Activated T-cell treated with anti-CD3 and anti-CD28 coated beads, Interleukin-2, amount 50 U/mL, for 24 hours (primary cell): ENCODE results near the gene RIT1.

Experiments used
- DNase-seq: peaks from one replicate; pipeline ENCODE4 v3.0.0-alpha.2; 2020
- H3K27ac Mint-ChIP-seq: 2 replicates; pipeline ENCODE4 v1.8.0; 2020; ENCODE audit warnings: mild to moderate bottlenecking, mixed read lengths
- H3K27me3 Mint-ChIP-seq: 2 replicates; pipeline ENCODE4 v1.8.0; 2020; ENCODE audit warnings: mixed read lengths
- H3K36me3 Mint-ChIP-seq: 2 replicates; pipeline ENCODE4 v1.8.0; 2020; ENCODE audit warnings: low read depth, mixed read lengths
- H3K4me1 Mint-ChIP-seq: 2 replicates; pipeline ENCODE4 v1.8.0; 2020; ENCODE audit warnings: low read depth, mixed read lengths
- H3K4me3 Mint-ChIP-seq: 2 replicates; pipeline ENCODE4 v1.8.0; 2020; ENCODE audit warnings: mild to moderate bottlenecking, moderate library complexity, mixed read lengths
- H3K9me3 Mint-ChIP-seq: 2 replicates; pipeline ENCODE4 v1.8.0; 2020; ENCODE audit warnings: mixed read lengths

Gene RIT1, protein sequence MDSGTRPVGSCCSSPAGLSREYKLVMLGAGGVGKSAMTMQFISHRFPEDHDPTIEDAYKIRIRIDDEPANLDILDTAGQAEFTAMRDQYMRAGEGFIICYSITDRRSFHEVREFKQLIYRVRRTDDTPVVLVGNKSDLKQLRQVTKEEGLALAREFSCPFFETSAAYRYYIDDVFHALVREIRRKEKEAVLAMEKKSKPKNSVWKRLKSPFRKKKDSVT

DNA sequence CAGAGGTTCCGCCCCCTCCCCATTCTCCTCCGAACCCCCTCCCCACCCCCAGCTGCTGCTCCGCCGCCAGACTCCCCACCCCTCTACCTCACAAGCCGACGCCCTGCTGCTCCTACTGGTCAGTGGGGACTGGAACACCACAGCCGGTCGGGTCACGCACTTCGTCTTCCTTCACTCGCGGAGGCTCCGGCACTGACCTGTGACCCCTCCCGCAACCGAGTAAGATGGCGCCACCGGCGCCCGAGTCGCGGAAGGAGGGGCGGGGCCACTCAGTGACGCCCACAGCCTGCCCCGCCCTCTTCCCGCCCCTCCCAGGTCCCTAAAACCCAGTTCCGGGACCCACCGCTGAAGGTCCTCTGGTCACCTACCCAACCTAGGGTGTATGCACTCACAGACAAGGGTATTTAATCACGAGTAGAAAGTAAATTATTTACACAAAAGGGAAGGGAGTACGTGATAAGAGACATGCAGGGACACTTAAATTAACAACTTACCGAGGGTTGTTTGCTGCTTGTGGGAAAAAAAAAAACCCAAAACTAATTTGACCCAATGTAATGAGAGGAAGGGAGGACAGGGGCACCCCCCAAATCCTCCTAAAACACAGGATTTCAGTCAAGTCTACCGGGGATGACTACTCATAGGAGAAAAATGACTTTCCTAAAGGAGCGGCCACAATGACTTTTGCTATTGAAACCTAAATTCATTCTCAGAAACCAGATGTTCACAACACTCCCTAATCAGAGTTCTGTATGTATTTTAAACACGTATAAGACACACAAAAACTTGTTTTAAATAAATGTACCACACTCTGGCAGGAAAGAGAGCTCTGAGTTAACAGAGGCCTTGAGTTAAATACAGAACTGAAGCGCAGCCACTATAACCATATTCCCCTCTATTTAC is at the start of gene RIT1:
Gene RIT1, minus strand, starts transcription at position 194 of the 900 bp plus-strand sequence. CDS start 588 bp downstream, outside the sequence.
- Mint-ChIP-seq H3K4me3 (peak within 1 kb of the TSS; percentile 94), H3K27me3 (no peaks in the 10 kb centered on the region), H3K36me3 (peaks cover 97% of the 10 kb centered on the region), H3K9me3 (no peaks in the 10 kb centered on the region), H3K27ac (peak within 1 kb of the TSS; percentile 98), H3K4me1 (peaks cover 27% of the 10 kb centered on the region)
- DNase-seq: peak; percentile 87

DNA sequence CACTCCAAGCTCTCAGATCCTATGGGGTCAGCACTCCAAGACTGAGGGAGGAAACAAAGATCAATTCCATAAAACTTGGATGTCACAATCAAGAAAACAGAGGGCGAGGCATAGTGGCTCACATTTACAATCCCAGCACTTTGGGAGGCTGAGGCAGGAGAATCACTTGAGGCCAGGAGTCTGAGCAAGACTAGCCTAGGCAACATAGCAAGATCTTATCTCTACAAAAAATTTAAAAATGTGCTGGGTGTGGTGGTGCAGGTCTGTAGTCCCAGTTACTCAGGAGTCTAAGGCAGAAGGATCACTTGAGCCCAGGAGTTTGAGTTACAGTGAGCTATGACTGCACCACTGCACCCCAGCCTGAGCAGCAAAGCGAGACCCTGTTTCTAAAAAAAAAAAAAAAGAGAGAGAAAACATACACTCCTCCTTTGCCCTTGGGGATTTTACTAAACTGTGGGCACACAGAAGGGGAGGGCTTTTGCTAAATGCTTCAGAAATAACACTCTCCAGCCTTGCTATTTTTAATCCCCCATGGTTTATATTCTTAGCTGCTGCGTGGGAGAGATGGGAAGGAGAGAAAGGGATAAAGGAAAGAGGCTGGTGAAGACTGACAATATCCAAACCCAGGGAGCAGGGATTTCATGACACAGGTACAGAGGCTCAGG is 49.1 kb upstream of the RIT1 start:
- Mint-ChIP-seq H3K9me3 (no peaks in the 10 kb centered on the region), H3K4me3 (no peak overlapping the region), H3K4me1 (peaks cover 10% of the 10 kb centered on the region), H3K27ac (peak overlapping the region; percentile 83), H3K27me3 (no peaks in the 10 kb centered on the region), H3K36me3 (peaks cover 86% of the 10 kb centered on the region)
- DNase-seq: no peak

GRCh38 chr1:155957411-155957915 is 46.3 kb upstream of the RIT1 start:
- no peaks in the 10 kb centered on the region for H3K27me3 Mint-ChIP-seq
- H3K27ac Mint-ChIP-seq: peak overlapping the region; percentile 70
- no peak overlapping the region for H3K4me3 Mint-ChIP-seq

GRCh38 chr1:155954645-155955044 is 43.5 kb upstream of the RIT1 start:
- Mint-ChIP-seq H3K4me3 (no peak overlapping the region), H3K9me3 (no peaks in the 10 kb centered on the region), H3K27me3 (no peaks in the 10 kb centered on the region), H3K36me3 (peaks cover 91% of the 10 kb centered on the region), H3K27ac (peak overlapping the region; percentile 68), H3K4me1 (no peaks in the 10 kb centered on the region)
- no peak for DNase-seq

More at GRCh38 chr1:155957411-155957915, 46.3 kb upstream of the RIT1 start:
- Mint-ChIP-seq H3K9me3 (no peaks in the 10 kb centered on the region), H3K36me3 (peaks cover 95% of the 10 kb centered on the region), H3K4me1 (peaks cover 7% of the 10 kb centered on the region)
- DNase-seq: no peak

- no peak for DNase-seq
- peaks cover 8% of the 10 kb centered on the region for H3K4me1 Mint-ChIP-seq
- H3K36me3 Mint-ChIP-seq: peaks cover 90% of the 10 kb centered on the region
- no peak overlapping the region for H3K4me3 Mint-ChIP-seq
- no peaks in the 10 kb centered on the region for H3K27me3 Mint-ChIP-seq
- H3K9me3 Mint-ChIP-seq: no peaks in the 10 kb centered on the region
- peak overlapping the region; percentile 80 for H3K27ac Mint-ChIP-seq
These were observed 41.3 kb upstream of the RIT1 start for GRCh38 chr1:155952505-155952890.

DNA sequence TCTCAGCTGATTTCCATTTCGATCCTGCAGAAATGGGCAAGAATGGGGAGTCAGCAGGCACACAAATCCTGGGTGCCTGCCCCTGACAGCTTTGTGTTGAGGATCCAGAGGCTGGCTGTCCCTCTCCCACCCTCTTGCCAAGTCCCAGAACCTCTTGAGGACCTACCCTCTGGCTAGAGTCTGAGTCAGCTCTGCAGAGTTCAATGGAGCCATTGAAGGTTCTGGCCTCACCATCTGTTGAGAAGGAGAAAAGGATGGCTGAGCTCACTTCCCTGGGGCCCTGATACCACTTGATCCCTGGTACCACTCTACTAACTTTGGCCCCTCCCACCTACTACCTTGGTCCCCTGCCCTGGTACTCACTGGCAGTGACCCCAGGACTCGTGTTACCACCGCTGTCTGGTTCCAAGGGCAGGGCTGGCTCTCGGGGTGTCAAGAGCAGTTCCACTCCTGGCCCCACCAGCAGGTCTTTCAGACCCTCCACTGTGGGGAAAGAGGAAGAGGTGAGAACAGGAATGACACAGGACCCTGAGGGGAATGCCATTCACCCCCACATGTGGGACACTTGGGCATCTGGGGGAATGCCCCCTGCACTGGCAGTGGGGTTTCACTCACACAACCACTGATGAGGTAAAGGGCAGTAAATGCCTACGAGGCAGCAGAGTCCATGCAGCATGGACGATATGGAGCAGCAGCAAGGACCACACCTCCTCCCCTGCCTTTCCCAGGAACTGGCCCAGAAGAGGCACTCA is 40.8 kb upstream of the RIT1 start:
- peaks cover 90% of the 10 kb centered on the region for H3K36me3 Mint-ChIP-seq
- no peaks in the 10 kb centered on the region for H3K9me3 Mint-ChIP-seq
- peak overlapping the region; percentile 80 for H3K27ac Mint-ChIP-seq
- H3K4me1 Mint-ChIP-seq: peaks cover 13% of the 10 kb centered on the region
- no peak for DNase-seq
- no peak overlapping the region for H3K4me3 Mint-ChIP-seq
- H3K27me3 Mint-ChIP-seq: no peaks in the 10 kb centered on the region

DNA sequence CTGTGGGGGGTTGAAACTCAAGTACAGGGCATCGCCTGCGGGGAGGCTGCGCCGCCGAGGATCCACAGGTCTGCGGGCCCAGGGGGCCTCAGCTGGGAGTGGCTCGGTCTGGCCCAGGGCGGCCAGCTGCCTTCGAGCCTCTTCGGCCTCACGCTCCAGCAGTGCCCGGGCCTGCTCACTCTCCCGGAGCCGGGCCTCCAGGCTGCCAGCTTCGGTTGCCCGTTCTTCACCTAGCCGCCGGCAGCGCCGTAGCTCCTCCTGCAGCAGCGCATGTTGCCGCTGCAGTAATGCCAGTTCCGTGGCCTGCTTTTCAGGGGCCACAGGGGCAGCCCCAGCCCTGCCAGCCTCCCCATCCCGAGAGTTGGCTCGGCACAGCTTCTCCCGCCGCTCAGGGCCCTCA is 39.7 kb upstream of the RIT1 start:
- Mint-ChIP-seq H3K27ac (no peak overlapping the region), H3K4me1 (peaks cover 24% of the 10 kb centered on the region), H3K4me3 (no peak overlapping the region), H3K27me3 (no peaks in the 10 kb centered on the region), H3K9me3 (no peaks in the 10 kb centered on the region), H3K36me3 (peaks cover 90% of the 10 kb centered on the region)
- DNase-seq: no peak

DNA sequence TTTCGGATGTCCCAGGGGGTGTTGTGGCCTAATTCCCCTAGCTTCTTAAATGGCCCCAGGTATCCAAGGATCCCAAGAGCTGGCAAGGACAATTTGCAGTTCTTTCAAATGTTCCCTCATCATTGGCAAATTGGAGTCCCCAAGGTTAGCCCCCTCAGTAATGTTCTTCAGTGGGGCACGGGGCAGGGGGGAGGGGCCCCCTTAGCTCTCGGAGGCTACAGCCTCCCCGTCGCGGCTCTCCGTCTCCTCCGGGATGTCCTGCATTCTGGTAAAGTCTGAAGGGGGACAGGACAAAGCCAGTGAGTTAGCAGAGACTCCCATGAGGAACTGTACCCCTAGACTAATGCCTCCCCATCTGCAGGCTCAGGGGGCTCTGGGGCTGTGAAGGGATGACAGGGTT is 36.6 kb upstream of the RIT1 start:
- H3K4me1 Mint-ChIP-seq: peaks cover 46% of the 10 kb centered on the region
- H3K36me3 Mint-ChIP-seq: peaks cover 80% of the 10 kb centered on the region
- no peaks in the 10 kb centered on the region for H3K9me3 Mint-ChIP-seq
- peak overlapping the region; percentile 95 for H3K27ac Mint-ChIP-seq
- DNase-seq: no peak
- no peaks in the 10 kb centered on the region for H3K27me3 Mint-ChIP-seq
- H3K4me3 Mint-ChIP-seq: no peak overlapping the region

DNA sequence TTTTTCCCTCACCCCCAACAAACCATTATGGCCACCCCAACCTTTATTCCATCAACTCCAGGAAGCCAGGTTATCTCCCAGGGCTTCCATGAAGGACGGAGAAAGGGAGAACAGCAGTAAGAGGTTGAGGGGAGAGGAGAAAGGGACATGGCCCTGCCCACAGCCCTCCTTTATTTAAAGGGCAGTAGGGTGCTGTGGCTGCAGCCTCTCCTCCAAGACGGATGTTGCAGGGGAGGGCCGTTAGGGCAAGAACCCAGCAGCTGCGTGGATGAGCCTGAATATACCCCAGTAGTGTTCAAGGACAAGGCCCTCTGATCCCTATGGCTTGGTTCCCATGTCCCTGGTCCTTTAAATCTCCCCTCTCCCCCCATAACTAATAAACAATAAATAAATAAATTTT is 36.1 kb upstream of the RIT1 start:
- no peaks in the 10 kb centered on the region for H3K9me3 Mint-ChIP-seq
- peak overlapping the region; percentile 72 for H3K4me3 Mint-ChIP-seq

GRCh38 chr1:155946633-155947219 is 35.6 kb upstream of the RIT1 start:
- peaks cover 55% of the 10 kb centered on the region for H3K4me1 Mint-ChIP-seq
- peaks cover 69% of the 10 kb centered on the region for H3K36me3 Mint-ChIP-seq
- peak overlapping the region; percentile 72 for H3K4me3 Mint-ChIP-seq

More for the DNA sequence above, 36.1 kb upstream of the RIT1 start:
- DNase-seq: no peak
- peaks cover 75% of the 10 kb centered on the region for H3K36me3 Mint-ChIP-seq
- H3K27ac Mint-ChIP-seq: peak overlapping the region; percentile 95
- H3K27me3 Mint-ChIP-seq: no peaks in the 10 kb centered on the region
- H3K4me1 Mint-ChIP-seq: peaks cover 50% of the 10 kb centered on the region

GRCh38 chr1:155944444-155944799 is 33.3 kb upstream of the RIT1 start:
- Mint-ChIP-seq H3K36me3 (peaks cover 50% of the 10 kb centered on the region), H3K9me3 (no peaks in the 10 kb centered on the region), H3K27ac (peak overlapping the region; percentile 95), H3K27me3 (no peaks in the 10 kb centered on the region), H3K4me1 (peaks cover 76% of the 10 kb centered on the region), H3K4me3 (no peak overlapping the region)
- no peak for DNase-seq

More at GRCh38 chr1:155946633-155947219, 35.6 kb upstream of the RIT1 start:
- Mint-ChIP-seq H3K27ac (peak overlapping the region; percentile 95), H3K9me3 (no peaks in the 10 kb centered on the region), H3K27me3 (no peaks in the 10 kb centered on the region)
- no peak for DNase-seq

DNA sequence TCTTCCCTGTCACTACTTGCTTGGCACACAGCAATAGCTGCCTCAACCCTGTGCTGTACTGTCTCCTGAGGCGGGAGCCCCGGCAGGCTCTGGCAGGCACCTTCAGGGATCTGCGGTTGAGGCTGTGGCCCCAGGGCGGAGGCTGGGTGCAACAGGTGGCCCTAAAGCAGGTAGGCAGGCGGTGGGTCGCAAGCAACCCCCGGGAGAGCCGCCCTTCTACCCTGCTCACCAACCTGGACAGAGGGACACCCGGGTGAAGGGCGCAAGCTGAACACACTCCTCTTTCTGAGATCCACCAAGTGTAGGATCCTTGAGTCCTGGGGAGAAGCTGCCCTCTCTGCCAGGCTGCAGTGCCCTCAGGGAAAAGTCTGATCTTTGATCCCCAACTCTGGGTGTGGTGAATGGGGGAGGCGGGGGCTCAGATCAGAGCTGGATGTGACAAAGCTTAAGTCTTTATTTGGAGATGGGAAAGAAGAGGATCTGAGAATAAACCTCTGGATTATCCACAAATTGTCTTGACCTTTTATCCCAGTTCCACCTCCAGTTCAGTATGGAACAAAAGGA is 31.5 kb upstream of the RIT1 start:
- no peaks in the 10 kb centered on the region for H3K27me3 Mint-ChIP-seq
- H3K4me1 Mint-ChIP-seq: peaks cover 77% of the 10 kb centered on the region
- H3K4me3 Mint-ChIP-seq: no peak overlapping the region
- no peak for DNase-seq
- H3K9me3 Mint-ChIP-seq: no peaks in the 10 kb centered on the region
- peaks cover 35% of the 10 kb centered on the region for H3K36me3 Mint-ChIP-seq
- peak overlapping the region; percentile 58 for H3K27ac Mint-ChIP-seq

DNA sequence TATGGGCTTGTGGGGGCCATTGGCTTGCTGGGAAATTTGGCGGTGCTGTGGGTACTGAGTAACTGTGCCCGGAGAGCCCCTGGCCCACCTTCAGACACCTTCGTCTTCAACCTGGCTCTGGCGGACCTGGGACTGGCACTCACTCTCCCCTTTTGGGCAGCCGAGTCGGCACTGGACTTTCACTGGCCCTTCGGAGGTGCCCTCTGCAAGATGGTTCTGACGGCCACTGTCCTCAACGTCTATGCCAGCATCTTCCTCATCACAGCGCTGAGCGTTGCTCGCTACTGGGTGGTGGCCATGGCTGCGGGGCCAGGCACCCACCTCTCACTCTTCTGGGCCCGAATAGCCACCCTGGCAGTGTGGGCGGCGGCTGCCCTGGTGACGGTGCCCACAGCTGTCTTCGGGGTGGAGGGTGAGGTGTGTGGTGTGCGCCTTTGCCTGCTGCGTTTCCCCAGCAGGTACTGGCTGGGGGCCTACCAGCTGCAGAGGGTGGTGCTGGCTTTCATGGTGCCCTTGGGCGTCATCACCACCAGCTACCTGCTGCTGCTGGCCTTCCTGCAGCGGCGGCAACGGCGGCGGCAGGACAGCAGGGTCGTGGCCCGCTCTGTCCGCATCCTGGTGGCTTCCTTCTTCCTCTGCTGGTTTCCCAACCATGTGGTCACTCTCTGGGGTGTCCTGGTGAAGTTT is 30.8 kb upstream of the RIT1 start:
- no peak for DNase-seq
- Mint-ChIP-seq H3K4me3 (no peak overlapping the region), H3K4me1 (peaks cover 71% of the 10 kb centered on the region), H3K27ac (peak overlapping the region; percentile 90), H3K36me3 (peaks cover 28% of the 10 kb centered on the region), H3K27me3 (no peaks in the 10 kb centered on the region), H3K9me3 (no peaks in the 10 kb centered on the region)
